Heart left ventricle (tissue), 13 donors: ENCODE results near the gene CHP1.

Source experiments
- POLR2A ChIP-seq, 2 donors: fragments of 450-650 bp; IDR thresholded peaks; one replicate each; pipeline ENCODE4 v1.6.1; 2017; ENCODE audit warnings: antibody characterized with exemption in 2 of 2, mild to moderate bottlenecking in 2 of 2, moderate library complexity in 2 of 2
- TF ChIP-seq, protein P1 (sequence below), 12 donors: fragments of 200-600 bp; sonication (generic) in 4 of 12; IDR thresholded peaks; one replicate each; pipeline versions ENCODE4 v1.5.0 to v1.8.0; 2018 to 2022; ENCODE audit warnings: antibody characterized with exemption in 12 of 12, mild to moderate bottlenecking in 5 of 12
- donor health status: ischemic (EF 13 %, LVEDD 7.1; RV severe dilation, severe dysfunction).
- donor health status: DM: no; HTN: yes; CAD: no.
- donor health status: DM: no; HTN: no; CAD: no.
- donor health status: ischemic (EF 25% LVEDD 6.9; RV normal size, moderate dysfunction).
- donor health status: ischemic (EF 25% LVEDD 5.7; RV mildly dilated, moderate dysfunction).
- donor health status: ischemic (EF 35%, LVEDD 5.7; RV mildly dilated, moderate dysfunction).
- donor health status: nonischemic (EF 11% LVEDD 7.7; RV severe dilation, severe dysfunction).
- donor health status: DM: yes; HTN: yes; CAD: no.
- donor health status: PGD.
- donor health status: ischemic (EF 29% LVEDD 5.4; RV normal size, mild dysfunction).
- donor health status: nonischemic (EF 23%, LVEDD 6.1; RV moderate dilation, normal function).

DNA sequence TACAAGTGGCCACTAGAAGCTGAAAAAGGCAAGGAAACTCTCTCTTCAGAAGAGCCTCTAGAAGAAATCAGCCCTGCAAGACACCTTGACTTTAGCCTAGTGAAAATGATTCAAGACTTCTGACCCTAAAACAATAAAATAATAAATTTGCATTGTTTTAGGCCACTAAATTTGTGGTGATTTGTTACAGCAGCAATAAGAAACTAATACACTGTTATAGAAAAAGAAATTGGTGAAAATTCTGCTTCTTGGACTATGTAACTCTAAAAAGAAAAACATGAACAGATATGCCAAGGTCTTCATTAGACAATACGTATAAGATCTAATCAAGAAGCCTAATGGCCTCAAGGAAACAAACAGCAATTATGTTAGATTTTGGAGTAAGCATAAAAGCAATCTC, 36.6 kb upstream of the CHP1 start:
- TF ChIP-seq, protein P1, sequence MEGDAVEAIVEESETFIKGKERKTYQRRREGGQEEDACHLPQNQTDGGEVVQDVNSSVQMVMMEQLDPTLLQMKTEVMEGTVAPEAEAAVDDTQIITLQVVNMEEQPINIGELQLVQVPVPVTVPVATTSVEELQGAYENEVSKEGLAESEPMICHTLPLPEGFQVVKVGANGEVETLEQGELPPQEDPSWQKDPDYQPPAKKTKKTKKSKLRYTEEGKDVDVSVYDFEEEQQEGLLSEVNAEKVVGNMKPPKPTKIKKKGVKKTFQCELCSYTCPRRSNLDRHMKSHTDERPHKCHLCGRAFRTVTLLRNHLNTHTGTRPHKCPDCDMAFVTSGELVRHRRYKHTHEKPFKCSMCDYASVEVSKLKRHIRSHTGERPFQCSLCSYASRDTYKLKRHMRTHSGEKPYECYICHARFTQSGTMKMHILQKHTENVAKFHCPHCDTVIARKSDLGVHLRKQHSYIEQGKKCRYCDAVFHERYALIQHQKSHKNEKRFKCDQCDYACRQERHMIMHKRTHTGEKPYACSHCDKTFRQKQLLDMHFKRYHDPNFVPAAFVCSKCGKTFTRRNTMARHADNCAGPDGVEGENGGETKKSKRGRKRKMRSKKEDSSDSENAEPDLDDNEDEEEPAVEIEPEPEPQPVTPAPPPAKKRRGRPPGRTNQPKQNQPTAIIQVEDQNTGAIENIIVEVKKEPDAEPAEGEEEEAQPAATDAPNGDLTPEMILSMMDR (IDR thresholded peaks at IDR 0.05) = no peak
- no peak for TF ChIP-seq POLR2A (IDR thresholded peaks at IDR 0.05)
